NB4 (cell line): ENCODE results near the gene ST8SIA3.

Source experiments
- DNase-seq: peaks from one replicate; pipeline ENCODE4 v3.0.0; 2010; ENCODE audit warnings: low read depth
- H3K4me3 ChIP-seq: one replicate; pipeline ENCODE4 v1.5.1; 2011; ENCODE audit warnings: mild to moderate bottlenecking, low read depth, low read length, moderate library complexity
- CTCF ChIP-seq: IDR thresholded peaks from one replicate; pipeline ENCODE4 v1.5.1; 2012; ENCODE audit warnings: low read depth, low read length
- MAX ChIP-seq: IDR thresholded peaks from 2 replicates; pipeline ENCODE4 v1.6.1; 2011; ENCODE audit warnings: low read depth, low read length
- MYC ChIP-seq: IDR thresholded peaks from 2 replicates; pipeline ENCODE4 v1.6.1; 2011; ENCODE audit warnings: low read depth, low read length
- POLR2A ChIP-seq: IDR thresholded peaks from 2 replicates; pipeline ENCODE4 v1.6.1; 2011; ENCODE audit warnings: mild to moderate bottlenecking; ENCODE audit not compliant: insufficient read length; ENCODE audit errors: extremely low read depth

The ST8SIA3 gene

GRCh38 chr18:57336343-57336742 lies 16.0 kb upstream of the ST8SIA3 start:
- no peak for DNase-seq
- TF ChIP-seq CTCF (no peak), MYC (no peak), MAX (no peak), POLR2A (no peak)
- H3K4me3 ChIP-seq, result no peak overlapping the region

- H3K4me3 ChIP-seq, result no peak overlapping the region
- no peak for DNase-seq
- no peak for TF ChIP-seq CTCF
- TF ChIP-seq MAX, result no peak
- no peak for TF ChIP-seq MYC
- no peak for TF ChIP-seq POLR2A
Measured at GRCh38 chr18:57337890-57338289, 14.5 kb upstream of the ST8SIA3 start.

GRCh38 chr18:57343833-57344232 lies 8.5 kb upstream of the ST8SIA3 start:
- TF ChIP-seq MAX (no peak), CTCF (no peak), POLR2A (no peak), MYC (no peak)
- no peak overlapping the region for H3K4me3 ChIP-seq
- no peak for DNase-seq

GRCh38 chr18:57346876-57347275 lies 5.5 kb upstream of the ST8SIA3 start:
- TF ChIP-seq MAX (no peak), MYC (no peak), CTCF (no peak)
- H3K4me3 ChIP-seq, result no peak overlapping the region
- no peak for DNase-seq

GRCh38 chr18:57347784-57348183 lies 4.6 kb upstream of the ST8SIA3 start:
- no peak overlapping the region for H3K4me3 ChIP-seq
- DNase-seq, result no peak
- TF ChIP-seq MYC, result no peak
- no peak for TF ChIP-seq MAX
- no peak for TF ChIP-seq POLR2A
- TF ChIP-seq CTCF, result no peak

GRCh38 chr18:57352761-57353136 lies 392 bp downstream of the ST8SIA3 start:
- H3K4me3 ChIP-seq, result no peak overlapping the region
- TF ChIP-seq MYC, result no peak
- TF ChIP-seq POLR2A, result no peak
- TF ChIP-seq CTCF, result no peak
- no peak for TF ChIP-seq MAX
- DNase-seq, result no peak
